ENCODE data around the gene MED9.

Gene MED9

GRCh38 chr17:17518014-17518413, 41.2 kb downstream of the MED9 start:
- no peak for DNase-seq (ENCODE audit: low read depth)
- TF ChIP-seq POLR2A (IDR thresholded peaks at IDR 0.05; ENCODE audit: extremely low read depth, insufficient read length) = no peak
- TF ChIP-seq, protein P1, sequence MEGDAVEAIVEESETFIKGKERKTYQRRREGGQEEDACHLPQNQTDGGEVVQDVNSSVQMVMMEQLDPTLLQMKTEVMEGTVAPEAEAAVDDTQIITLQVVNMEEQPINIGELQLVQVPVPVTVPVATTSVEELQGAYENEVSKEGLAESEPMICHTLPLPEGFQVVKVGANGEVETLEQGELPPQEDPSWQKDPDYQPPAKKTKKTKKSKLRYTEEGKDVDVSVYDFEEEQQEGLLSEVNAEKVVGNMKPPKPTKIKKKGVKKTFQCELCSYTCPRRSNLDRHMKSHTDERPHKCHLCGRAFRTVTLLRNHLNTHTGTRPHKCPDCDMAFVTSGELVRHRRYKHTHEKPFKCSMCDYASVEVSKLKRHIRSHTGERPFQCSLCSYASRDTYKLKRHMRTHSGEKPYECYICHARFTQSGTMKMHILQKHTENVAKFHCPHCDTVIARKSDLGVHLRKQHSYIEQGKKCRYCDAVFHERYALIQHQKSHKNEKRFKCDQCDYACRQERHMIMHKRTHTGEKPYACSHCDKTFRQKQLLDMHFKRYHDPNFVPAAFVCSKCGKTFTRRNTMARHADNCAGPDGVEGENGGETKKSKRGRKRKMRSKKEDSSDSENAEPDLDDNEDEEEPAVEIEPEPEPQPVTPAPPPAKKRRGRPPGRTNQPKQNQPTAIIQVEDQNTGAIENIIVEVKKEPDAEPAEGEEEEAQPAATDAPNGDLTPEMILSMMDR (IDR thresholded peaks at IDR 0.05; ENCODE audit: low read depth, low read length) = no peak
- TF ChIP-seq, protein P2, sequence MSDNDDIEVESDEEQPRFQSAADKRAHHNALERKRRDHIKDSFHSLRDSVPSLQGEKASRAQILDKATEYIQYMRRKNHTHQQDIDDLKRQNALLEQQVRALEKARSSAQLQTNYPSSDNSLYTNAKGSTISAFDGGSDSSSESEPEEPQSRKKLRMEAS (IDR thresholded peaks at IDR 0.05; ENCODE audit: low read depth, low read length) = no peak
- no peak for TF ChIP-seq MYC (IDR thresholded peaks at IDR 0.05; ENCODE audit: low read depth, low read length)

GRCh38 chr17:17518951-17519350, 42.2 kb downstream of the MED9 start:
- TF ChIP-seq, protein P2 (IDR thresholded peaks at IDR 0.05; ENCODE audit: low read depth, low read length) = no peak
- TF ChIP-seq, protein P1 (IDR thresholded peaks at IDR 0.05; ENCODE audit: low read depth, low read length) = no peak
- H3K4me3 ChIP-seq (ENCODE audit: low read depth, low read length) = no peak overlapping the region
- DNase-seq (ENCODE audit: low read depth) = no peak

More at GRCh38 chr17:17518014-17518413, 41.2 kb downstream of the MED9 start:
- H3K4me3 ChIP-seq (ENCODE audit: low read depth, low read length) = no peak overlapping the region

- TF ChIP-seq POLR2A (IDR thresholded peaks at IDR 0.05; ENCODE audit: extremely low read depth, insufficient read length) = no peak
- TF ChIP-seq, protein P1 (IDR thresholded peaks at IDR 0.05; ENCODE audit: low read depth, low read length) = no peak
- no peak for TF ChIP-seq MYC (IDR thresholded peaks at IDR 0.05; ENCODE audit: low read depth, low read length)
- TF ChIP-seq, protein P2 (IDR thresholded peaks at IDR 0.05; ENCODE audit: low read depth, low read length) = no peak
- H3K4me3 ChIP-seq (ENCODE audit: low read depth, low read length) = no peak overlapping the region
- DNase-seq (ENCODE audit: low read depth) = no peak
Observed at GRCh38 chr17:17519886-17520285, 43.1 kb downstream of the MED9 start.

DNA sequence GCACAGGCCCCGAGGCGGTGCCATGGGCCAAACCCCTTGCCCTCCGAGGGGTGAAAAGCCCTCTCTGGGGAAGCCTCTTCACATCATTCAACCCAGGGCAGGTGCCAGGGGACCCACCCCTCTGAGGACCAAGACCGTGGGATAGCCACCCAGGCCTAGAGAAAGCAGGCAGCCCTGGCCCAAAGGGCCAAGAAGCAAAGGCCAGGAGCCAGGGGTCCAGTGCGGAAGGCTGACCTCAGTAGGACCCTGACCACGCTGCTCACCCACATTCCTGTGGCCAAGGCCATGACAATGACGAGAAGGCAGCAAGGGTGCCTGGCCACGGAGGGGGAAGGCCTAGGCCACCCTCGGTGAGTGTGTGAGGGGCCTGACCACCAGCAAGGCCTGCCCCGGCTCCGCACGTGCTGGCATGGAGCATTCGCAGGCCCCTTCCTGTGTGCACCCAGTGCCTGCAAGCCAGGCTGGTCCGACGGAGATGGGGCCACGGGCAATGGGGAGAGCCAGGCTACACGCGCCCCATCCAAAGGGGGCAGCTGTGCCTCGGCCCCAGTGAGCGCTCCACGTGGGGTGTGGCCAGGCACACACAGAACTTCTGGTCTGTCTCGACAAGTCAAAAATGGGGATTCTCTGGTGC, 43.9 kb downstream of the MED9 start:
- H3K4me3 ChIP-seq (ENCODE audit: low read depth, low read length) = no peak overlapping the region
- TF ChIP-seq, protein P1 (IDR thresholded peaks at IDR 0.05; ENCODE audit: low read depth, low read length) = no peak
- TF ChIP-seq POLR2A (IDR thresholded peaks at IDR 0.05; ENCODE audit: extremely low read depth, insufficient read length) (no peak), MYC (IDR thresholded peaks at IDR 0.05; ENCODE audit: low read depth, low read length) (no peak)
- TF ChIP-seq, protein P2 (IDR thresholded peaks at IDR 0.05; ENCODE audit: low read depth, low read length) = no peak
- no peak for DNase-seq (ENCODE audit: low read depth)

GRCh38 chr17:17523001-17523730, 46.4 kb downstream of the MED9 start:
- TF ChIP-seq, protein P2 (IDR thresholded peaks at IDR 0.05; ENCODE audit: low read depth, low read length) = no peak
- TF ChIP-seq, protein P1 (IDR thresholded peaks at IDR 0.05; ENCODE audit: low read depth, low read length) = no peak
- TF ChIP-seq POLR2A (IDR thresholded peaks at IDR 0.05; ENCODE audit: extremely low read depth, insufficient read length) (no peak), MYC (IDR thresholded peaks at IDR 0.05; ENCODE audit: low read depth, low read length) (no peak)
- H3K4me3 ChIP-seq (ENCODE audit: low read depth, low read length) = no peak overlapping the region
- DNase-seq (ENCODE audit: low read depth) = no peak
